Activated naive CD8-positive, alpha-beta T cell treated with anti-CD3 and anti-CD28 coated beads, Interleukin-2, amount 50 U/mL, for 24 hours (primary cell): Measurements from ENCODE around the gene MOGAT3.
"Not testable (repeated sequence)": the region's sequence is repeated elsewhere in the genome, so short reads cannot be mapped to it uniquely, and the experiment has no call there.

ENCODE experiments used
- ATAC-seq: fragments of 150-1000 bp; cut with Tn5 transposase; one replicate; pipeline ENCODE4 v1.10.0; 2021
- DNase-seq: peaks from one replicate; pipeline ENCODE4 v3.0.0; 2021
- H3K27ac Mint-ChIP-seq: one replicate; pipeline ENCODE4 v1.8.0; 2021; ENCODE audit warnings: mild to moderate bottlenecking, mixed read lengths
- H3K27me3 Mint-ChIP-seq: one replicate; pipeline ENCODE4 v1.8.0; 2021; ENCODE audit warnings: mixed read lengths
- H3K36me3 Mint-ChIP-seq: one replicate; pipeline ENCODE4 v1.8.0; 2021; ENCODE audit warnings: low read depth, mixed read lengths
- H3K4me1 Mint-ChIP-seq: one replicate; pipeline ENCODE4 v1.8.0; 2021; ENCODE audit warnings: mixed read lengths
- H3K4me3 Mint-ChIP-seq: one replicate; pipeline ENCODE4 v1.8.0; 2021; ENCODE audit warnings: mild to moderate bottlenecking, moderate library complexity, mixed read lengths
- H3K9me3 Mint-ChIP-seq: one replicate; pipeline ENCODE4 v1.8.0; 2021; ENCODE audit warnings: mixed read lengths

MOGAT3 gene

GRCh38 chr7:101202603-101202918 lies 1.7 kb upstream of the MOGAT3 start:
- ATAC-seq (no peak), DNase-seq (no peak)
- H3K27me3 Mint-ChIP-seq: peaks cover 30% of the 10 kb centered on the region
- H3K9me3 Mint-ChIP-seq: no peaks in the 10 kb centered on the region
- H3K4me1 Mint-ChIP-seq: peaks cover 2% of the 10 kb centered on the region
- peaks cover under 1% of the 10 kb centered on the region for H3K36me3 Mint-ChIP-seq
- no peak overlapping the region for H3K4me3 Mint-ChIP-seq
- H3K27ac Mint-ChIP-seq: no peak overlapping the region

DNA sequence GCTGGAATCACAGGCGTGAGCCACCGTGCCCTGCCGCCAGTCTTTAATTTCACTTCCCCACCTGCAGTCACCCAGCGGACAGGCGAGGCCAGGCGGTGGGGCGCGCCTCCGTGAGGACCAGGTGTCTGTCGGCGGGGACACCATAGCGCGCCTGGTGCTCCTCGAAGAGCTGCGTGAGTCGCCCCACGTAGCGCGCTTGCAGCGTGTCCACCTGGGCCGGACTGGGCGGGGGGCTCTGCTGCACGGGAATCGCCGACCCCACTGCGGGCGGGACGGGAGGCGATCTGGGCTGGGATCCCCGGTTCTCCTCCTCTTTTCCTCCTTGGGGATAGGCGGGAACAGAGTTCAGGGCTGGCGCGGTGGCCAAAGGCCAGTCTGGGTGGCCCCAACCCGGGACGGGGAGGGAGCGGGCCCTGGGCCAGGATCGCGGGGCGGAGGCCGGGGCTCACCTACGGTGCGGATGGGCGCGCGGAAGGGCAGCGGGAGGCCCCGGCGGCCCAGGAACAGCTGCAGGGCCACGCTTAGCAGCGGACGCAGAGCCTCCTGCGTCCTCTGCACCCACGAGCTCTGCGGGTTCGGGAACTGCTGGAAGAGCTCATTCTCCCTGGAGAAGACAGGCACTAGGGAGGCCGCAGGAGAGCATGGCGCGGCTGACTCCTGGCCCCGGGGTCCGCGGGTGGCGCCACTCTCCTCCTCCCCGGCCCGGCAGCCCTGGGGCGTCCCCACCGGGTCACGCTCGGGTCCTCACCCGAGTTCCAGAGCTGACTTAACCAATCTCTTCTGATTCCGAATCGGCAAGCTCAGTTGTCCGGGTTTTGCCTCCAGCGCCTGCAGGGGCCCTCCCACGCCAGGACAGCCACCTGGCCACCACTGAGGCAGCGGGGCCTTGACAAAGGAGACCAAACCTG lies 1.1 kb upstream of the MOGAT3 start:
- H3K27ac Mint-ChIP-seq: no peak overlapping the region

DNA sequence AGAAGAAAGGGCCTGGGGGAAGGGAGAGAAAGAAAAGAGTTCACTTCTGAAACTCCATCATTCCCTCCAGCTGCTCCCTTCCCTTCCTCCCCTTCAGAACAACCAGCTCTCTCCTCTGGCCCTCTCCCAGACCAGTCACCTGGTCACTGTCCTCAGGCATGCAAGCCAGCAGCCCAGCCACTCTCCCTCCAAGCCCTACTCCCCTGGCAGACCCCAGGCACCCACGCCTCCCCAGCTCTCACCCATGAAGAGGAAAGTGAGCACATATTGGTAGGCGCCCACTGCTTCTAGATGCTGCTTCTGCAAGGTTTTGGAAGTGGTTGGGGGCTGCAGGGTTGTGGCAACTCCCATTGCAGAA lies 353 bp downstream of the MOGAT3 start:
- Mint-ChIP-seq H3K9me3 (no peaks in the 10 kb centered on the region), H3K36me3 (no peaks in the 10 kb centered on the region), H3K4me3 (no peak overlapping the region), H3K27me3 (peaks cover 30% of the 10 kb centered on the region), H3K4me1 (peaks cover 2% of the 10 kb centered on the region), H3K27ac (no peak overlapping the region)
- no peak for DNase-seq
- ATAC-seq: no peak

More for the DNA sequence above, 1.1 kb upstream of the MOGAT3 start:
- Mint-ChIP-seq H3K9me3 (no peaks in the 10 kb centered on the region), H3K4me1 (peaks cover 2% of the 10 kb centered on the region), H3K36me3 (no peaks in the 10 kb centered on the region), H3K27me3 (peaks cover 30% of the 10 kb centered on the region), H3K4me3 (no peak overlapping the region)
- DNase-seq (no peak), ATAC-seq (no peak)

DNA sequence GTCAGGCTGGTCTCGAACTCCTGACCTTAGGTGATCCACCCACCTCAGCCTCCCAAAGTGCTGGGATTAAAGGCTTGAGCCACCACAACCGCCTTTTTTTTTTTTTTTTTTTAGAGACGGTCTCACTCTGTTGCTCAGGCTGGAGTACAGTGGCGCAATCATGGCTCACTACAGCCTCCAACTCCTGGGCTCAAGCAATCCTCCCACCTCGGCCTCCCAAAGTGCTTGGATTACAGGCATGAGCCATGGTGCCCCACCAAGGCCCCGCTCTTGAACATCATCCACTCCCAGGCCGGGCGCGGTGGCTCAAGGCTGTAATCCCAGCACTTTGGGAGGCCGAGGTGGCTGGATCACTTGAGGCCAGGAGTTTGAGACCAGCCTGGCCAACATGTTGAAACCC lies 1.3 kb downstream of the MOGAT3 start:
- not testable (repeated sequence) for H3K27ac Mint-ChIP-seq, H3K9me3 Mint-ChIP-seq, DNase-seq, H3K4me3 Mint-ChIP-seq, ATAC-seq, H3K4me1 Mint-ChIP-seq, H3K36me3 Mint-ChIP-seq
- H3K27me3 Mint-ChIP-seq: peaks cover 33% of the 10 kb centered on the region

DNA sequence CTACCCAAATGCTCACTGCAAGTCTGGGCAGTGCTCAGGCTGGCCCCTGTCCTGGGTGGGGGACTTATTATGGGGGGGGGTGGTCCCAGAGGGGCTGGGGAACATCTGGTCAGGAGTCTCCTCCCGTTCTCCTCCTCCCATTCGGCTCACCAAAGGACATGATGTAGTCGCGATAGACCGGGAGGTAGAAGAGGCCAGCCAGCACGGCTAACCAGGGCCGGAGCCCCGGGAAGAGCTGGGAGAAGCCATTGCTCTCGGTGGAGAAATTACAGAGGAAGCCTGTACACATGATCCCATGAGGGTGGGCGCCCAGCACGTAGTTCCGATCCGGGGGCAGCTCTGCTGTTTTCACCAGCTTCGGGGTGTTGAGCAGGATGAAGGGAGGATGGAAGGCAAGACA lies 2.4 kb downstream of the MOGAT3 start:
- Mint-ChIP-seq H3K4me3 (no peak overlapping the region), H3K27ac (no peak overlapping the region), H3K9me3 (no peaks in the 10 kb centered on the region), H3K36me3 (no peaks in the 10 kb centered on the region), H3K4me1 (no peaks in the 10 kb centered on the region), H3K27me3 (peaks cover 33% of the 10 kb centered on the region)
- ATAC-seq: no peak
- no peak for DNase-seq

DNA sequence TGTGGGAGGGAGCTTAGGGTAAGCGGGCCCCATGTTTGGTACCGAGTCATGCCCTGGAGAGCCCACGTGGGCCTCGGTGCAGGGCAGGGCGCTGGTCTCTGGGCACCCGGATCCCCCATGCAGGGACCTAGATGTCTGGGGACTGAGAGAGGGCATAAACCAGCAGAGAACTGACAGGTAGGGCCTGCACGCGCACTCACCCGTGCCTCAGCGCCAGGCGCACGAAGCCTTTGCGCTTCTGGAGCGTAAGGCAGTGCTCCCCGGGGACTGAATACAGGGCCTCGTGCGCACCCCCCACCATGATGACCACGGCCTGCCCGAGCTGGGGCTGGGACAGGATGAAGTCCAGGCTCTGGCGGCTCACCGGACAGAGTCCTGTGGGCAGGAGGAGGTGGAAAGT lies 2.8 kb downstream of the MOGAT3 start:
- Mint-ChIP-seq H3K36me3 (no peaks in the 10 kb centered on the region), H3K27me3 (peaks cover 32% of the 10 kb centered on the region)
- no peak for ATAC-seq

DNA sequence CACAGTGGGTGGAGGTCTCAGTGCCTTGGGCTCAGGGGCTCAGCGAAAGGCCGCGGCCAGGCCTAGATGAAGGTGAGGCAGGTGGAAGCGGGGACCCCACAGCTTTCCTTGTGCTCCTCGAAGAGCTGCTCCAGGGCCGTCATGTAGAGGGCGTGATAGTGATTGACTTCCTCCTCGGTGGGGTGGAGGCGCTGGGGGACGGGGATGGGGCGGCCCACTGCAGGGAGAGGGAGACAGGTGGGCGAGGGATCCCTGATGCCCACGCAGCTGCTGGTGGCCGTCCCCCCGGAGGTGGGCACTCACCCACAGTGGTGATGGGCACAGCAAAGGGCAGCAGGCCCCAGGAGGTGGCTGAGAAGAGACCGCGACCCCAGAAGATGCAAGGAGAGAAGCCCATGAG lies 5.0 kb downstream of the MOGAT3 start:
- ATAC-seq (no peak), DNase-seq (no peak)
- H3K4me3 Mint-ChIP-seq: no peak overlapping the region
- H3K27ac Mint-ChIP-seq: no peak overlapping the region
- no peaks in the 10 kb centered on the region for H3K4me1 Mint-ChIP-seq
- H3K9me3 Mint-ChIP-seq: no peaks in the 10 kb centered on the region
- H3K36me3 Mint-ChIP-seq: no peaks in the 10 kb centered on the region
- peaks cover 19% of the 10 kb centered on the region for H3K27me3 Mint-ChIP-seq

More for the DNA sequence above, 2.8 kb downstream of the MOGAT3 start:
- no peak overlapping the region for H3K4me3 Mint-ChIP-seq
- DNase-seq: no peak
- H3K9me3 Mint-ChIP-seq: no peaks in the 10 kb centered on the region
- H3K4me1 Mint-ChIP-seq: no peaks in the 10 kb centered on the region
- H3K27ac Mint-ChIP-seq: no peak overlapping the region

- DNase-seq: no peak
- Mint-ChIP-seq H3K27me3 (peaks cover 26% of the 10 kb centered on the region), H3K27ac (no peak overlapping the region), H3K4me3 (no peak overlapping the region), H3K9me3 (no peaks in the 10 kb centered on the region), H3K4me1 (no peaks in the 10 kb centered on the region), H3K36me3 (no peaks in the 10 kb centered on the region)
- no peak for ATAC-seq
These were observed 11.7 kb downstream of the MOGAT3 start for GRCh38 chr7:101189109-101189508.

DNA sequence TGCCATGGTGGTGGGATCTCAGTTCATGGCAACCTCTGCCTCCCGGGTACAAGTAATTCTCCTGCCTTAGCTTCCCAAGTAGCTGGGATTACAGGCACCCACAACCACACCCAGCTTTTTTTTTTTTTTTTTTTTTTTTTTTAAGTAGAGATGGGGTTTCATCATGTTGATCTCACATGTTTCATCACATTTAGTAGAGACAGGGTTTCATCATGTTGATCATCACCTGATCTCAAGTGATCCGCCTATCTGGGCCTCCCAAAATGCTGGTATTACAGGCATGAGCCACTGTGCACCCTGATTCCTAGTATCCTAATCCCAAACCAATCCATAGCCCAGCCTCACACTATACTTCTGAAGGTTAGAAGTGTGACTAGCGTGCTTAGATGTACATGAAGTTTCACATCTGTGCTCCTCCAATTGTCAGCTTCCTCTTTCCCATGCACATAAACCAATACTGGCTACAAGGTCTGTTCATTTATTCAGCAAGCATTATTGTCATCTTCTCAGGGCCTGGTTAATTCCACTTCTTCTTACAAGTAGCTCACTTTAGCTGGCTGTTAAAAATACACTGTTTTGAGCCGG lies 13.9 kb downstream of the MOGAT3 start:
- no peaks in the 10 kb centered on the region for H3K9me3 Mint-ChIP-seq
- H3K36me3 Mint-ChIP-seq: no peaks in the 10 kb centered on the region
- peaks cover 31% of the 10 kb centered on the region for H3K27me3 Mint-ChIP-seq
- ATAC-seq (no peak), DNase-seq (no peak)
- peaks cover 4% of the 10 kb centered on the region for H3K4me1 Mint-ChIP-seq
- H3K4me3 Mint-ChIP-seq: no peak overlapping the region
- no peak overlapping the region for H3K27ac Mint-ChIP-seq

GRCh38 chr7:101186194-101186593 lies 14.6 kb downstream of the MOGAT3 start:
- Mint-ChIP-seq H3K36me3 (no peaks in the 10 kb centered on the region), H3K9me3 (no peaks in the 10 kb centered on the region), H3K4me1 (peaks cover 4% of the 10 kb centered on the region), H3K4me3 (no peak overlapping the region), H3K27me3 (peaks cover 33% of the 10 kb centered on the region), H3K27ac (no peak overlapping the region)
- DNase-seq (no peak), ATAC-seq (no peak)

DNA sequence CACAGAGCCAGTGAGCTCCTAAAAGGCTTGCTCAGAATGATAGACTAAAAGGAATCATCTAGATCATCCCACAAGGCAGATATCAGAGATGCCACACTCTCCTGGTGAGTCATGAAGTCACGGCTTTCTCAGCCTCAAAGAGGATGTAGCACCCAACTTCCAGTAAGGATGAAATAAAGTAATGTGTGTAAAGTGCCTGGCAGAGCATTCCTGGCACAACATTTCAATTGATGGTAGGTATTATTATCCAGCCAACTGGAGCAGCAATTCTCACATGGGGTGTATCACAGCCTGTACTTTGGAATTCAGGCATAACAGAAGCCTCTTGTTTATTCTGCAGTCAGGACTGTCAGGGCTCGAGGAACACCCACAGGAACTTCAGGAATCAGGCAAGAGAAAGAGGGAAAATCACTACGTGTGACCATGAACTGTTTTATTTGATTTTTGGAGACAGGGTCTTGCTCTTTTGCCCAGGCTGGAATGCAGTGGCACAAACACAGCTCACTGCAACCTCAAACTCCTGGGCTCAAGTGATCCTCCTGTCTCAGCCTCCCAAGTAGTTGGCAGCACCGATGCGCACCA lies 15.5 kb downstream of the MOGAT3 start:
- Mint-ChIP-seq H3K36me3 (no peaks in the 10 kb centered on the region), H3K4me3 (no peak overlapping the region), H3K27ac (no peak overlapping the region), H3K4me1 (peaks cover 9% of the 10 kb centered on the region), H3K9me3 (no peaks in the 10 kb centered on the region), H3K27me3 (peaks cover 40% of the 10 kb centered on the region)
- ATAC-seq (no peak), DNase-seq (no peak)

DNA sequence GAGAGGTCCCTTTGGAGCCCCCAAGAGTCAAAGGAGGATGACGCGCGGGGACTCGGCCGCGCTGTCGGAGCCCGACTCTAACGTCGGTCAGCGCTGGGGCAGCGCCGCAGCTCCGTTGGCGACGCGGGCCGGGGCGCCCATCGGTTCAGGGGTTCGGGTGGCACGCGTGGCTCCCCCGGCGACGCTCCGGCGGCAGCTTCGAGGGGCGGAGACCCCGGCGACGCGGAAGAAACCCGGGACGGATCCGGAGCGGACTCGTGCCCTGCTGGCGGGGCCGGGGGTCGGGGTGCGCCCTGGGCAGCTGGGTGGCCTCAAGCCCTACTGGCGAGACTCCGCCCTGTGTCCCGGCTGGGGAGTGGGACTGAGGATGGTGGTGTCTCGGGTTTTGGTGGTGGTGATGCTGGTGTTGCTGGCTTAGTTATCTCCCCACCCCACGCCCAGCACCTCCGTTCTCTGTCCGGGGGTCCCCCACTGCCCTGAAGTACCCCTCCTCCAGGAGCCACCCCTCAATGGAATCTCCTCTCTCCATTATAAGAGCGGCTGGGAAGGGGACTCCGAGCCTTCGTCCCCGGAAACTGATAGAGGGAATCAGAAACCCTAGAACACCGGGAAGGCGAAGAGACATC lies 20.6 kb downstream of the MOGAT3 start, which contains the start of gene NAT16:
NAT16 (minus strand) TSS at position 164 of the 626 bp plus-strand sequence. CDS start 5,486 bp downstream, outside the sequence.
- H3K4me1 Mint-ChIP-seq: peaks cover 11% of the 10 kb centered on the region
- no peaks in the 10 kb centered on the region for H3K36me3 Mint-ChIP-seq
- H3K27me3 Mint-ChIP-seq: peaks cover 64% of the 10 kb centered on the region
- H3K9me3 Mint-ChIP-seq: no peaks in the 10 kb centered on the region
- no peak for DNase-seq
- H3K4me3 Mint-ChIP-seq: no peak within 1 kb of the TSS
- H3K27ac Mint-ChIP-seq: no peak within 1 kb of the TSS
- ATAC-seq: no peak

- Mint-ChIP-seq H3K4me1 (peaks cover 11% of the 10 kb centered on the region), H3K4me3 (no peak overlapping the region), H3K27ac (no peak overlapping the region), H3K36me3 (no peaks in the 10 kb centered on the region), H3K9me3 (no peaks in the 10 kb centered on the region), H3K27me3 (peaks cover 65% of the 10 kb centered on the region)
- no peak for DNase-seq
- no peak for ATAC-seq
These were observed 21.1 kb downstream of the MOGAT3 start for GRCh38 chr7:101179713-101180112.

- DNase-seq (no peak), ATAC-seq (no peak)
- H3K27me3 Mint-ChIP-seq: peaks cover 67% of the 10 kb centered on the region
- H3K4me3 Mint-ChIP-seq: no peak overlapping the region
- no peaks in the 10 kb centered on the region for H3K9me3 Mint-ChIP-seq
- no peaks in the 10 kb centered on the region for H3K36me3 Mint-ChIP-seq
- H3K4me1 Mint-ChIP-seq: peaks cover 13% of the 10 kb centered on the region
- H3K27ac Mint-ChIP-seq: no peak overlapping the region
These were observed 21.7 kb downstream of the MOGAT3 start for GRCh38 chr7:101179117-101179516.

- Mint-ChIP-seq H3K36me3 (no peaks in the 10 kb centered on the region), H3K27me3 (peaks cover 78% of the 10 kb centered on the region), H3K9me3 (no peaks in the 10 kb centered on the region), H3K27ac (no peak overlapping the region), H3K4me1 (peaks cover 22% of the 10 kb centered on the region), H3K4me3 (no peak overlapping the region)
- ATAC-seq (no peak), DNase-seq (no peak)
These were observed 23.2 kb downstream of the MOGAT3 start for GRCh38 chr7:101177644-101178043.
